Measurements from ENCODE around the gene CASKIN2.

Gene CASKIN2

GRCh38 chr17:75486951-75487350 lies 28.4 kb downstream of the CASKIN2 start:
- no peaks in the 10 kb centered on the region for H3K79me2 ChIP-seq (ENCODE audit: low read length)
- H2AFZ ChIP-seq (ENCODE audit: low read depth, low read length) = no peak overlapping the region
- no peak overlapping the region for H3K4me2 ChIP-seq (ENCODE audit: low read length)
- 0 out of 2 replicates have a peak overlapping the region, but pooled peaks have one; percentile 26 for H3K27ac ChIP-seq (ENCODE audit: low read length)
- H3K9ac ChIP-seq (ENCODE audit: low read length) = no peak overlapping the region
- TF ChIP-seq EZH2phosphoT487 (IDR thresholded peaks at IDR 0.05; ENCODE audit: low read depth) = no peak
- TF ChIP-seq, protein P1, sequence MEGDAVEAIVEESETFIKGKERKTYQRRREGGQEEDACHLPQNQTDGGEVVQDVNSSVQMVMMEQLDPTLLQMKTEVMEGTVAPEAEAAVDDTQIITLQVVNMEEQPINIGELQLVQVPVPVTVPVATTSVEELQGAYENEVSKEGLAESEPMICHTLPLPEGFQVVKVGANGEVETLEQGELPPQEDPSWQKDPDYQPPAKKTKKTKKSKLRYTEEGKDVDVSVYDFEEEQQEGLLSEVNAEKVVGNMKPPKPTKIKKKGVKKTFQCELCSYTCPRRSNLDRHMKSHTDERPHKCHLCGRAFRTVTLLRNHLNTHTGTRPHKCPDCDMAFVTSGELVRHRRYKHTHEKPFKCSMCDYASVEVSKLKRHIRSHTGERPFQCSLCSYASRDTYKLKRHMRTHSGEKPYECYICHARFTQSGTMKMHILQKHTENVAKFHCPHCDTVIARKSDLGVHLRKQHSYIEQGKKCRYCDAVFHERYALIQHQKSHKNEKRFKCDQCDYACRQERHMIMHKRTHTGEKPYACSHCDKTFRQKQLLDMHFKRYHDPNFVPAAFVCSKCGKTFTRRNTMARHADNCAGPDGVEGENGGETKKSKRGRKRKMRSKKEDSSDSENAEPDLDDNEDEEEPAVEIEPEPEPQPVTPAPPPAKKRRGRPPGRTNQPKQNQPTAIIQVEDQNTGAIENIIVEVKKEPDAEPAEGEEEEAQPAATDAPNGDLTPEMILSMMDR (IDR thresholded peaks at IDR 0.05; ENCODE audit: low read depth, low read length) = no peak
- peaks cover 10% of the 10 kb centered on the region for H3K4me1 ChIP-seq (ENCODE audit: low read length)
- no peaks in the 10 kb centered on the region for H3K36me3 ChIP-seq (replicated peaks; ENCODE audit: low read depth, low read length)
- no peaks in the 10 kb centered on the region for H3K9me3 ChIP-seq (ENCODE audit: insufficient read depth, low read length)
- H4K20me1 ChIP-seq (ENCODE audit: insufficient read depth, low read length) = no peaks in the 10 kb centered on the region
- no peaks in the 10 kb centered on the region for H3K27me3 ChIP-seq (ENCODE audit: low read depth, low read length)
- no peak overlapping the region for H3K4me3 ChIP-seq (ENCODE audit: low read length)

GRCh38 chr17:75486151-75486550 lies 29.2 kb downstream of the CASKIN2 start:
- no peak overlapping the region for H3K4me2 ChIP-seq (ENCODE audit: low read length)
- no peak for TF ChIP-seq EZH2phosphoT487 (IDR thresholded peaks at IDR 0.05; ENCODE audit: low read depth)
- TF ChIP-seq, protein P1 (IDR thresholded peaks at IDR 0.05; ENCODE audit: low read depth, low read length) = no peak
- no peaks in the 10 kb centered on the region for H3K36me3 ChIP-seq (replicated peaks; ENCODE audit: low read depth, low read length)
- no peak overlapping the region for H3K9ac ChIP-seq (ENCODE audit: low read length)
- H3K27me3 ChIP-seq (ENCODE audit: low read depth, low read length) = no peaks in the 10 kb centered on the region
- H3K79me2 ChIP-seq (ENCODE audit: low read length) = no peaks in the 10 kb centered on the region
- H3K4me3 ChIP-seq (ENCODE audit: low read length) = no peak overlapping the region
- H3K4me1 ChIP-seq (ENCODE audit: low read length) = peaks cover 10% of the 10 kb centered on the region
- H2AFZ ChIP-seq (ENCODE audit: low read depth, low read length) = no peak overlapping the region
- H3K27ac ChIP-seq (ENCODE audit: low read length) = no peak overlapping the region
- no peaks in the 10 kb centered on the region for H3K9me3 ChIP-seq (ENCODE audit: insufficient read depth, low read length)
- no peaks in the 10 kb centered on the region for H4K20me1 ChIP-seq (ENCODE audit: insufficient read depth, low read length)

GRCh38 chr17:75485688-75486087 lies 29.6 kb downstream of the CASKIN2 start:
- H3K79me2 ChIP-seq (ENCODE audit: low read length) = no peaks in the 10 kb centered on the region
- H3K9ac ChIP-seq (ENCODE audit: low read length) = no peak overlapping the region
- no peak overlapping the region for H3K27ac ChIP-seq (ENCODE audit: low read length)
- H3K27me3 ChIP-seq (ENCODE audit: low read depth, low read length) = no peaks in the 10 kb centered on the region
- no peaks in the 10 kb centered on the region for H4K20me1 ChIP-seq (ENCODE audit: insufficient read depth, low read length)
- no peaks in the 10 kb centered on the region for H3K36me3 ChIP-seq (replicated peaks; ENCODE audit: low read depth, low read length)
- no peak overlapping the region for H3K4me3 ChIP-seq (ENCODE audit: low read length)
- TF ChIP-seq, protein P1 (IDR thresholded peaks at IDR 0.05; ENCODE audit: low read depth, low read length) = no peak
- TF ChIP-seq EZH2phosphoT487 (IDR thresholded peaks at IDR 0.05; ENCODE audit: low read depth) = no peak
- H3K4me1 ChIP-seq (ENCODE audit: low read length) = peaks cover 10% of the 10 kb centered on the region
- no peaks in the 10 kb centered on the region for H3K9me3 ChIP-seq (ENCODE audit: insufficient read depth, low read length)
- no peak overlapping the region for H3K4me2 ChIP-seq (ENCODE audit: low read length)
- H2AFZ ChIP-seq (ENCODE audit: low read depth, low read length) = no peak overlapping the region

DNA sequence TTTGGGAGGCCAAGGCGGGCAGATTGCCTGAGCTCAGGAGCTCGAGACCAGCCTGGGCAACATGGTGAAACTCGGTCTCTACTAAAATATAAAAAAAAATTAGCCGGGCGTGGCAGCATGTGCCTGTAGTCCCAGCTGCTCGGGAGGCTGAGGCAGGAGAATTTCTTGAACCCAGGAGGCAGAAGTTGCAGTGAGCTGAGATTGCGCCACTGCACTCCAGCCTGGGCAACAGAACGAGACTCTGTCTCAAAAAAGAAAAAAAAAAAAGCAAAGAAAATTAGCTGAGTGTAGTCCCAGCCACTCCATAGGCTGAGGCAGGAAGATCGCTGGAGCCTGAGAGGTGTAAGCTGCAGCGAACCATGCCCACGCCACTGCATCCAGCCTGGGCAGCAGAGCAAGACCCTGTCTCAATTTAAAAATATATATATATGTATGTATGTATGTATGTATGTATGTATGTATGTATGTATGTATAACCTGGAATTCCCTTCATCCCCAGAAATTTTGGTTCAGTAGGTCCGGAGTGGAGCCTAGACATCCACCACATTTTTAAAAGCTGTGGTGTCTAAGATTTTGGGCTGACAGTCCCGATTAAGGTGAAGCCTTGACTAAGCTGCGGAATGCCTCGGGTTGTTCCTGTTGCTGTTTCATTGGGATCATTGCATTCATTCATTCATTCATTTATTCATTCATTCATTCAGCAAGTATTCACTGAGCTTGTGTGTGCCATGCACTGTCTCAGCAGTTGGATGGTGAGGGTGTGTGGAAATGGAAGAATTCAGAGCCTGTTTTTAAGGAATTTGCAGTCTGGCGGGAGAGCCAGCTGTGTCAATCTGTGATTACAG lies 33.0 kb downstream of the CASKIN2 start:
- no peaks in the 10 kb centered on the region for H3K27me3 ChIP-seq (ENCODE audit: low read depth, low read length)
- no peaks in the 10 kb centered on the region for H3K9me3 ChIP-seq (ENCODE audit: insufficient read depth, low read length)
- H3K9ac ChIP-seq (ENCODE audit: low read length) = no peak overlapping the region
- no peak for TF ChIP-seq EZH2phosphoT487 (IDR thresholded peaks at IDR 0.05; ENCODE audit: low read depth)
- TF ChIP-seq, protein P1 (IDR thresholded peaks at IDR 0.05; ENCODE audit: low read depth, low read length) = no peak
- peaks cover 3% of the 10 kb centered on the region for H3K4me1 ChIP-seq (ENCODE audit: low read length)
- no peaks in the 10 kb centered on the region for H3K36me3 ChIP-seq (replicated peaks; ENCODE audit: low read depth, low read length)
- no peaks in the 10 kb centered on the region for H4K20me1 ChIP-seq (ENCODE audit: insufficient read depth, low read length)
- H3K4me2 ChIP-seq (ENCODE audit: low read length) = no peak overlapping the region
- no peak overlapping the region for H2AFZ ChIP-seq (ENCODE audit: low read depth, low read length)
- no peaks in the 10 kb centered on the region for H3K79me2 ChIP-seq (ENCODE audit: low read length)
- no peak overlapping the region for H3K4me3 ChIP-seq (ENCODE audit: low read length)
- no peak overlapping the region for H3K27ac ChIP-seq (ENCODE audit: low read length)

Measured in OCI-LY3 (cell line).